GM18526 (cell line): Measurements from ENCODE around the gene GCNT1.

Source experiments
- POLR2A ChIP-seq: IDR thresholded peaks from 3 replicates; pipeline ENCODE4 v1.6.1; 2011; ENCODE audit not compliant: insufficient read length; ENCODE audit errors: extremely low read depth

The GCNT1 gene

DNA sequence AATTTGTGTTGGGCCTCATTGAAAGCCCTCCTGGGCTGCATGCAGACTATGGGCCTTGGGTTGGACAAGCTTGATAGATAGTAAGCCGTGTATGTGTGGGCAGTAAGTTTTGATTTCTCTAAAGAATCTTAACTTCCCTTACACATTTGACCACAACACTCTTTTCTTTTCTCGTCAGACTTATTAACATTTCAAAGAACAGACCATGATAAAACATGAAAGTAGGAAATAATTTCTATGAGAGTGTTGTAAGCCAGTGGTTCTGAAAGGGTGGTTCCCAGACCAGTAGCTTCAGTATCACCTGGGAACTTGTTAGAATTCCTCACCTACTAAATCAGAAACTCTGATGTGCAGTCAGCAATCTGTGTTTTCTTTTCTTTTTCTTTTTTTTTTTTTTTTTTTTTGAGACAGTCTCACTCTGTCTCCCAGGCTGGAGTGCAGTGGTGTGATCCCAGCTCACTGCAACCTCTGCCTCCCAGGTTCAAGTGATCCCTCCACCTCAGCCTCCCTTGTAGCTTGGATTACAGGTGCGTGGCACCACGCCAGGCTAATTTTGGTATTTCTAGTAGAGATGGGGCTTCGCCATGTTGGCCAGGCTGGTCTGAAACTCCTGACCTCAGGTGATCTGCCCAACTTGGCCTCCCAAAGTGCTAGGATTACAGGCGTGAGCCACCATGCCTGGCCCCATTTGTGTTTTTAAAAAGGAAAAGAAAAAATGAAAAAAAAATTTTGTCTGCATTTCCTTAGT lies 20.0 kb upstream of the GCNT1 start:
- no peak for TF ChIP-seq POLR2A

GRCh38 chr9:76441551-76442322 lies 17.2 kb upstream of the GCNT1 start:
- no peak for TF ChIP-seq POLR2A

DNA sequence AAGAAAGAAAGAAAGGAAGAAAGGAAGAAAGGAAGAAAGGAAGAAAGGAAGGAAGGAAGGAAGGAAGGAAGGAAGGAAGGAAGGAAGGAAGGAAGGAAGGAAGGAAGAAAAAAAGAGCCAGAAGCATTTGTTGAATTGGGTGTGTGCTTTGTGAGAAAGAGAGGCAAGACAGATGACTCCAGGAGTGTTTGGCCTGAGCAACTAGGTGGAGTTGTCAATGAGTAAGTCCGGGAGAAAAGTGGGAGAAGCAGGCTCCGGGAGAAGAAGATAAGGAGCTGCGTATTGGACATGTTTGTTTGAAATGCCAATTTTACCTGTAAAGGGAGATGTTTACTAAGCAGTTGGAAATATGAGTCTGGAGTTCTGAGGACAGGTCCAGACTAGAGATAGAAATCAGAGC lies 15.1 kb upstream of the GCNT1 start:
- no peak for TF ChIP-seq POLR2A

GRCh38 chr9:76444322-76444929 lies 14.6 kb upstream of the GCNT1 start:
- no peak for TF ChIP-seq POLR2A

DNA sequence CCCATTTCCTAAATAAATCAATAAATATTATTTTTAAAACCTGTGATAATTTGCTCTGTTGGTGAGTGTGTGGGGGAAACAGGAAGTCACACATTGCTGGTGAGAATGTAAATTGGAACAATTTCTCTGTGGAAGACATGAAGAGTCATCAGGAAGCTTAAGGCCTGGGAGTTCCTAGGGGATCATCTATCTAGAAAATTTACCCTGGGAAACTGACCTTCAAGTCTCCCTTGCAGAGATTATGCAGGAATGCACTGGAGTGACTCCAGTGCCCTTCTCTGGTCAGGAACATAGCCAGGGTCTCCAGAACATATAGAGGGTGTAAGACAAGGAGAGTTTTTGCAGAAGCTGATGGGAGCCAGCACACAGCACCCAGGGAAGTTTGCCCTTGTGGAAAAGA lies 13.0 kb upstream of the GCNT1 start:
- TF ChIP-seq POLR2A = no peak

DNA sequence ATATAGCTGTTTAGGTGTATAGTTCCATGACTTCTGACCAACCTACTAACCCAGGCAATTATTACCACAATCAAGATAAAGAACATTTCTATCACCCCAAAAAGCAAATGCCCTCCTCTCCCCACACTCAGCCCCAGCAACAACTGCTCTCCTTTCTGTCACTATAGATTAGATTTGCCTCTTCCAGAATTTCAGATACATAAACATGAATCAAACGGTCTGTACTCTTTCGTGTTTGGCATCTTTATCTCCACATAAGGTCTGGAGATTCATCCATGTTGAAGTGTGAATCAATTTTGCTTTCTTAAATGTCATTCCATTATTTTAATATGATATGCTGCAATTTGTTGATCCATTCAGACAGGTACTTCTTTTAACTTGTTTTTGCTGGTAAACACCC lies 10.5 kb upstream of the GCNT1 start:
- TF ChIP-seq POLR2A = no peak

GRCh38 chr9:76451234-76451633 lies 7.7 kb upstream of the GCNT1 start:
- TF ChIP-seq POLR2A = no peak

DNA sequence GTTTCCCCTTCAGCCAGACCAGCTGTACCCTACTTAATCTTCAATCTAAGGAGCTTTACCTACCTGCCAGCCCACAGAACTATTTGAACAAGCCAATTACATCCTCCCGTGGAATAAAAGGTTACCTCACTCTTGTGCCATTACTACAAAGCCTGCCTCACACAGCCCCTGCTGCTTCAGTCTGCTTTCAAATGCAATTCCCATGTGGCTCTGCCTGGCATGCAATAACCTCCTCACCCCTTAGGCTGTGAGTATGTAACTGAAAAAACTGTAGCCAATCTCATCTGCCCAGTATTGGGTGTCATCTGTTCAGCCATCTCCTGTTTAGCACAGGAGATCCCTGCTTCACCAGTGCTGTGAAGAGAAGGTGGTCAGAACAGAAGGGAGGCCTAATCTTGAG lies 6.1 kb upstream of the GCNT1 start:
- no peak for TF ChIP-seq POLR2A

DNA sequence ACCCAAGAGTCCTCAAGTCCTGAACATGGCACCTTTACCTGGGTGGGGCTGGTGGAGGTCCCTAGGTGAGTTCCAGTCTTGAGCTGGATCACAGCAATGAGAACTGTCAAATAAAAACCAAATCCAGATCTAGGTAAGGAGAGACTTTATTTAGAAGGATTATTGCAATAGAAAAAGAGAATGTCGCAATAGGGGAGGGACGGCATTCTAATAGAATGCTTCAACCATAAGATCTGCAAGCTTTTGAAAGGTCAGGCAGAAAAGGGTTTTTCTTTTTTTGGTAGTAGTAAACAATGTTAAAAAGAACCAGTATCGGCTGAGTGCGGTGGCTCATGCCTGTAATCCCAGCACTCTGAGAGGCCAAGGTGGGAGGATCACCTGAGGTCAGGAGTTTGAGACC lies 5.2 kb upstream of the GCNT1 start:
- TF ChIP-seq POLR2A = no peak

DNA sequence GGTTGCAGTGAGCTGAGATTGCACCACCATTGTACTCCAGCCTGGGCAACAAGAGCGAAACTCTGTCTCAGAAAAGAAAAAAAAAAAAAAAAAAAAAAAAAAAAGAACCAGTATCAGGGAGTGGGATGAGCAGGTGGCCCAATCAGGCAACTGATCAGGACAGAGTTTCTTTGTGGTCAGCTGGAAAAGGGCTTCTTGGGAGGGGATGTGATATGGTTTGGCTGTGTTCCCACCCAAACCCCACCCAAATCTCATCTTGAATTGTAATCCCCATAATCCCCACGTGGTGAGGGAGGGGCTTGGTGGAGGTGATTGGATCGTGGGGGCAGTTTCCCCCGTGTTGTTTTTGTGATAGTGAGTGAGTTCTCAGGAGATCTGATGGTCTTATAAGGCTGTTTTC lies 4.7 kb upstream of the GCNT1 start:
- TF ChIP-seq POLR2A = no peak

DNA sequence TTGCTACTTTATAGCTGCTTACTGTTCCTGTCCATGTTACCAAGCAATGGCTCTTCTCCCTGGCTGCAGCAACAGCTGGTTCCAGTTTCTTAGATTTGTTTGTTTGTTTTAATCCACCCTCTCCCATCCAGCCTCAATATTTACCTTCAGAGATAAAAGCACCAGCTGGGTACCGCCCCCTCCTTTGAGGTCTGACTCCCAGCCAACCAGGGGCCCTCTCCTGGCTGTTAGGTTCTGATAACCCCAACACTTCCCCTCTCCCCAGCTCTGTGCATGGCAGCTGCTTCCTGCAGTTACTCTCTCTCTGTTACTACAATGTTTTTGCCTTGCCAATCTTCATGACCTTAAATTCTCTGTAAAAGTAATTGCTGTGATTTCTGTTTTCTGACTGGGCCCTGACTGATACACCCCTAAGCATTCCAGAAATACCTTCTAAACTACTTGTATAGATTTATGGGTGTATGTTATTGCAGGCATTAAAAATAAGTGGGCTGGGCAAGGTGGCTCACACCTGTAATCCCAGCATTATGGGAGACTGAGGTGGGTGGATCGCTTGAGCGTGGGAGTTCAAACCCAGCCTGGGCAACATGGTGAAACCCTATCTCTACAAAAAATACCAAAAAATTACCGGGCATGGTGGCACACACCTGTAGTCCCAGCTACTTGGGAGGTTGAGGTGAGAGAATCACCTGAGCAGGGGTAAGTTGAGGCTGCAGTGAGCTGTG lies 2.6 kb upstream of the GCNT1 start:
- TF ChIP-seq POLR2A = no peak

- TF ChIP-seq POLR2A = no peak
Measured at GRCh38 chr9:76459694-76460635, 983 bp downstream of the GCNT1 start.

DNA sequence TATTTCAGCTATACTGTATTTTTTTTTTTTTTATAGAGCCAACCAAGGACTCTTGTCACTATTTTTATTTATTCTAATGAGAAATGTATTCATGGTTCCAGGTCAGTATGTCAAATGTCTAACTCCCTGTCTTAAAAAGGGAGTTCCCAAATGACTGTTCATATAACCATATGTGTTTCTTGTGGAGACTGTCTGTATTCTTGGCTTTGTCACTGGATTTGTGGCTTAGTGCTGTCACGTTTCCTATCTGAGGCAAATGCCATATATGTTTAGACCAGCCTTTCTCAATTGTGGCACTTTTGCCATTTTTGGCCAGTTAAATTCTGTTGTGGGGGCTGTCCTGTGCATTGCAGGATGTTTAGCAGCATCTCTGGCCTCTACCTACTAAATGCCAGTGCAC lies 3.1 kb downstream of the GCNT1 start:
- no peak for TF ChIP-seq POLR2A

- TF ChIP-seq POLR2A = no peak
Measured at GRCh38 chr9:76463211-76463610, 4.2 kb downstream of the GCNT1 start.
